Chondrocyte (in vitro differentiated cells): ENCODE measurements around the gene PRR30. TPM values are rescaled to one million over a fixed set of nuclear protein-coding genes. Genes with fewer than 3 reads are reported as not detected.

Experiments used
- DNase-seq: peaks from one replicate; pipeline ENCODE4 v3.0.0; 2021; ENCODE audit warnings: mixed read lengths, low spot score
- H3K27ac Mint-ChIP-seq: one replicate; pipeline ENCODE4 v1.8.0; 2021; ENCODE audit warnings: mild to moderate bottlenecking, moderate library complexity, mixed read lengths; ENCODE audit not compliant: unreplicated experiment
- H3K27me3 Mint-ChIP-seq: 2 replicates; pipeline ENCODE4 v1.8.0; 2021; ENCODE audit warnings: low read depth, mixed read lengths
- H3K36me3 Mint-ChIP-seq: 2 replicates; pipeline ENCODE4 v1.8.0; 2021; ENCODE audit warnings: low read depth, mixed read lengths
- H3K4me1 Mint-ChIP-seq: 2 replicates; pipeline ENCODE4 v1.8.0; 2021; ENCODE audit warnings: low read depth, mild to moderate bottlenecking, mixed read lengths
- H3K4me3 Mint-ChIP-seq: one replicate; pipeline ENCODE4 v1.8.0; 2021; ENCODE audit warnings: mild to moderate bottlenecking, moderate library complexity, mixed read lengths; ENCODE audit not compliant: unreplicated experiment
- H3K9me3 Mint-ChIP-seq: 2 replicates; pipeline ENCODE4 v1.8.0; 2021; ENCODE audit warnings: low read depth, mixed read lengths
- CTCF ChIP-seq: fragments of 200-600 bp; sonication (generic); IDR thresholded peaks from 2 replicates; pipeline ENCODE4 v1.5.0; 2021; ENCODE audit warnings: antibody characterized with exemption, mild to moderate bottlenecking, moderate library complexity
- total RNA-seq: library from RNA; stranded (reverse); gene quantifications from 3 replicates; pipeline ENCODE4 v1.2.1, GENCODE V29; 2021

PRR30 gene
- total RNA-seq, 1 donor from 2014 or later = not detected

DNA sequence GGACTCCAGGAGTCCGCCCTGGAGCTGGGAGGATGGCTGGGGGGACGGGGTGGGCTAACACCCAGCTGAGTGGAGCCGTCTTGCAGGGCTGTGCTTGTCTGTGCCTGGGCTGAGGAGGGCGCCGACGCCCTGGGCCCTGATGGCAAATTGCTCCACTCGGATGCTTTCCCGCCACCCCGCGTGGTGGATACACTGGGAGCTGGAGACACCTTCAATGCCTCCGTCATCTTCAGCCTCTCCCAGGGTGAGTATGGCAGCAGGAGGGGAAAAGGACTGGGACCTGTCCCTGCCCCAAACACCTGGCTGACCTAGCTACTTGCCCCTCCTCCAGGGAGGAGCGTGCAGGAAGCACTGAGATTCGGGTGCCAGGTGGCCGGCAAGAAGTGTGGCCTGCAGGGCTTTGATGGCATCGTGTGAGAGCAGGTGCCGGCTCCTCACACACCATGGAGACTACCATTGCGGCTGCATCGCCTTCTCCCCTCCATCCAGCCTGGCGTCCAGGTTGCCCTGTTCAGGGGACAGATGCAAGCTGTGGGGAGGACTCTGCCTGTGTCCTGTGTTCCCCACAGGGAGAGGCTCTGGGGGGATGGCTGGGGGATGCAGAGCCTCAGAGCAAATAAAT is 39.8 kb downstream of the PRR30 start:
- no peak for DNase-seq
- no peaks in the 10 kb centered on the region for H3K9me3 Mint-ChIP-seq
- TF ChIP-seq CTCF = no peak
- H3K27ac Mint-ChIP-seq = no peak overlapping the region
- H3K36me3 Mint-ChIP-seq = peaks cover 3% of the 10 kb centered on the region
- H3K4me1 Mint-ChIP-seq = peaks cover 9% of the 10 kb centered on the region
- no peak overlapping the region for H3K4me3 Mint-ChIP-seq
- peaks cover 1% of the 10 kb centered on the region for H3K27me3 Mint-ChIP-seq

GRCh38 chr2:27097341-27097740 is 41.9 kb downstream of the PRR30 start:
- H3K9me3 Mint-ChIP-seq = no peaks in the 10 kb centered on the region
- TF ChIP-seq CTCF = no peak

DNA sequence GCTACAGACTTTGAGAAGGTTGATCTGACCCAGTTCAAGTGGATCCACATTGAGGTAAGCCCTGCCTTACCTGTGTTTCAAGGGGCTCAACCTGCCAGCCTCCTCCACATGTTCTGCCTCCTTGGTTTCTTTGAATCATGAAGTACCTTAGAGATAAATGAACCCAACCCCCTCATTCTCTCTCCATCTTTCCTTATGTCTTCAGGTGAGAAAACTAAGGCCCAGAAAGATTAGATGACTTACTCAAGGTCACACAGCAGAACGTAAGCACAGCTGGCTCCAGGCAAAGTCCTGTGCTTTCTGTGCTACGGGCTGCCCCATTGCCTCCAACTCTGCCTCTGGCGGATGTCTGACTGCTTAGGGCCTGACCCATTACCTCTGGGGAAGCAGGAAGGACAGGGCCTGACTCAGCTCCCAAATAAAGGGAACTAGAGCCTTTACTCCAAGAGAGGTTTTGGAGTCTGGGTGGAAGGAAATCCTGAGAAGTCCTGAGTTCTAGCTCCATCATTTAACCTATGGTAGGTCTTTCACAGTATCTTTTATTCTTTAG is 42.4 kb downstream of the PRR30 start:
- Mint-ChIP-seq H3K27ac (no peak overlapping the region), H3K4me1 (peaks cover 9% of the 10 kb centered on the region), H3K9me3 (no peaks in the 10 kb centered on the region), H3K4me3 (no peak overlapping the region), H3K27me3 (no peaks in the 10 kb centered on the region), H3K36me3 (no peaks in the 10 kb centered on the region)
- DNase-seq = no peak
- no peak for TF ChIP-seq CTCF

More at GRCh38 chr2:27097341-27097740, 41.9 kb downstream of the PRR30 start:
- Mint-ChIP-seq H3K27ac (no peak overlapping the region), H3K27me3 (peaks cover 1% of the 10 kb centered on the region), H3K36me3 (no peaks in the 10 kb centered on the region), H3K4me1 (peaks cover 9% of the 10 kb centered on the region), H3K4me3 (no peak overlapping the region)
- no peak for DNase-seq

- Mint-ChIP-seq H3K27ac (no peak overlapping the region), H3K9me3 (no peaks in the 10 kb centered on the region), H3K27me3 (no peaks in the 10 kb centered on the region)
These were observed 43.2 kb downstream of the PRR30 start for GRCh38 chr2:27095745-27096651.

More at GRCh38 chr2:27095745-27096651, 43.2 kb downstream of the PRR30 start:
- no peak for TF ChIP-seq CTCF
- DNase-seq = no peak
- Mint-ChIP-seq H3K36me3 (no peaks in the 10 kb centered on the region), H3K4me1 (peaks cover 9% of the 10 kb centered on the region), H3K4me3 (peak overlapping the region; percentile 66)
